ENCODE data around the gene TEAD1. TPM values are rescaled to one million over a fixed set of nuclear protein-coding genes. Genes with fewer than 3 reads are reported as not detected.

TEAD1 gene
- total and polyA plus RNA-seq, 9 of the 15 experiments (the other 6 are each of a cell fraction or from before 2014, with no cell fraction given): 1.7 to 17.7 (median 10.8) TPM

GRCh38 chr11:12943311-12943710 lies 269.1 kb downstream of the TEAD1 start:
- FAIRE-seq (no peak), DNase-seq (ENCODE audit: extremely low read depth in 1 of 4, low spot score in 3 of 4) (no peak), ATAC-seq (no peak)
- WGBS (ENCODE audit: insufficient coverage, low coverage, missing lambda C conversion rate): 84% methylated on average over 5 of the region's 5 CpGs
- H4K20me1 ChIP-seq (replicated peaks; ENCODE audit: control insufficient read depth, insufficient read depth, low read length): no peaks in the 10 kb centered on the region
- no peak overlapping the region for H3K27ac ChIP-seq (ENCODE audit: extremely low read depth, low read depth, low read length)
- H3K79me2 ChIP-seq (ENCODE audit: control insufficient read depth, insufficient read depth, low read length): no peaks in the 10 kb centered on the region
- in situ Hi-C loops (cut with MboI): no loop called here
- no peaks in the 10 kb centered on the region for H3K9me3 ChIP-seq (replicated peaks; ENCODE audit: control insufficient read depth, insufficient read depth, low read depth, low read length)
- ChIA-PET CTCF (ENCODE audit: low intra/inter-chr PET ratio) (no interaction called here), POLR2A (interaction anchor here (0.5 kb wide), 1 partner anchor 267 kb away, joined by 3 read pairs; no protein-coding TSS in a partner anchor)
- peaks cover 31% of the 10 kb centered on the region for H3K36me3 ChIP-seq (ENCODE audit: control insufficient read depth, insufficient read depth, low read length)
- intact Hi-C loops (cut with micrococcal nuclease): no loop called here
- no peaks in the 10 kb centered on the region; a peak in 1 of 5 replicates for H3K4me1 ChIP-seq (replicated peaks in 1 of 2; ENCODE audit: control insufficient read depth in 2 of 2, insufficient read depth in 2 of 2, low read length in 2 of 2)
- no peak overlapping the region for H2AFZ ChIP-seq (ENCODE audit: low read depth, low read length)
- no peak overlapping the region for H3K9ac ChIP-seq (ENCODE audit: insufficient read depth in 1 of 2, low read depth in 2 of 2, low read length in 2 of 2)
- no TSS peak for BruUV-seq (replicated peaks)
- no peaks in the 10 kb centered on the region for H3K27me3 ChIP-seq (ENCODE audit: control insufficient read depth in 2 of 2, insufficient read depth in 2 of 2, low read length in 2 of 2)
- H3K9me1 ChIP-seq (ENCODE audit: control insufficient read depth, insufficient read depth, low read length): no peaks in the 10 kb centered on the region
- no peak overlapping the region for H3K4me2 ChIP-seq (ENCODE audit: insufficient read depth, low read length)
- no peak overlapping the region for H3K4me3 ChIP-seq
- TF ChIP-seq NONO (IDR thresholded peaks at IDR 0.05; ENCODE audit: low read depth in 2 of 2, low read length in 1 of 2) (no peak), KDM4B (IDR thresholded peaks at IDR 0.05; ENCODE audit: borderline replicate concordance in 2 of 2, low read depth in 1 of 2) (no peak), ZMIZ1 (IDR thresholded peaks at IDR 0.05; ENCODE audit: low read depth in 2 of 2, low read length in 2 of 2) (no peak), PREB (CRISPR knock-in tag; IDR thresholded peaks at IDR 0.05) (no peak), ZNF79 (CRISPR knock-in tag; IDR thresholded peaks at IDR 0.05; ENCODE audit: low read depth) (no peak), RBM39 (optimal IDR thresholded peaks at IDR 0.05; ENCODE audit: low read depth, low read length) (no peak), SNRNP70 (optimal IDR thresholded peaks at IDR 0.05; ENCODE audit: low read depth, low read length) (no peak), RFX1 (IDR thresholded peaks at IDR 0.05) (no peak), STAT5B (CRISPR knock-in tag; IDR thresholded peaks at IDR 0.05) (no peak)
- TF ChIP-seq, protein P1, sequence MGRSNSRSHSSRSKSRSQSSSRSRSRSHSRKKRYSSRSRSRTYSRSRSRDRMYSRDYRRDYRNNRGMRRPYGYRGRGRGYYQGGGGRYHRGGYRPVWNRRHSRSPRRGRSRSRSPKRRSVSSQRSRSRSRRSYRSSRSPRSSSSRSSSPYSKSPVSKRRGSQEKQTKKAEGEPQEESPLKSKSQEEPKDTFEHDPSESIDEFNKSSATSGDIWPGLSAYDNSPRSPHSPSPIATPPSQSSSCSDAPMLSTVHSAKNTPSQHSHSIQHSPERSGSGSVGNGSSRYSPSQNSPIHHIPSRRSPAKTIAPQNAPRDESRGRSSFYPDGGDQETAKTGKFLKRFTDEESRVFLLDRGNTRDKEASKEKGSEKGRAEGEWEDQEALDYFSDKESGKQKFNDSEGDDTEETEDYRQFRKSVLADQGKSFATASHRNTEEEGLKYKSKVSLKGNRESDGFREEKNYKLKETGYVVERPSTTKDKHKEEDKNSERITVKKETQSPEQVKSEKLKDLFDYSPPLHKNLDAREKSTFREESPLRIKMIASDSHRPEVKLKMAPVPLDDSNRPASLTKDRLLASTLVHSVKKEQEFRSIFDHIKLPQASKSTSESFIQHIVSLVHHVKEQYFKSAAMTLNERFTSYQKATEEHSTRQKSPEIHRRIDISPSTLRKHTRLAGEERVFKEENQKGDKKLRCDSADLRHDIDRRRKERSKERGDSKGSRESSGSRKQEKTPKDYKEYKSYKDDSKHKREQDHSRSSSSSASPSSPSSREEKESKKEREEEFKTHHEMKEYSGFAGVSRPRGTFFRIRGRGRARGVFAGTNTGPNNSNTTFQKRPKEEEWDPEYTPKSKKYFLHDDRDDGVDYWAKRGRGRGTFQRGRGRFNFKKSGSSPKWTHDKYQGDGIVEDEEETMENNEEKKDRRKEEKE (IDR thresholded peaks at IDR 0.05; ENCODE audit: borderline replicate concordance in 1 of 2, control insufficient read depth in 1 of 2, low read depth in 2 of 2, low read length in 1 of 2): no peak
- TF ChIP-seq, protein P2, sequence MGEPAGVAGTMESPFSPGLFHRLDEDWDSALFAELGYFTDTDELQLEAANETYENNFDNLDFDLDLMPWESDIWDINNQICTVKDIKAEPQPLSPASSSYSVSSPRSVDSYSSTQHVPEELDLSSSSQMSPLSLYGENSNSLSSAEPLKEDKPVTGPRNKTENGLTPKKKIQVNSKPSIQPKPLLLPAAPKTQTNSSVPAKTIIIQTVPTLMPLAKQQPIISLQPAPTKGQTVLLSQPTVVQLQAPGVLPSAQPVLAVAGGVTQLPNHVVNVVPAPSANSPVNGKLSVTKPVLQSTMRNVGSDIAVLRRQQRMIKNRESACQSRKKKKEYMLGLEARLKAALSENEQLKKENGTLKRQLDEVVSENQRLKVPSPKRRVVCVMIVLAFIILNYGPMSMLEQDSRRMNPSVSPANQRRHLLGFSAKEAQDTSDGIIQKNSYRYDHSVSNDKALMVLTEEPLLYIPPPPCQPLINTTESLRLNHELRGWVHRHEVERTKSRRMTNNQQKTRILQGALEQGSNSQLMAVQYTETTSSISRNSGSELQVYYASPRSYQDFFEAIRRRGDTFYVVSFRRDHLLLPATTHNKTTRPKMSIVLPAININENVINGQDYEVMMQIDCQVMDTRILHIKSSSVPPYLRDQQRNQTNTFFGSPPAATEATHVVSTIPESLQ (CRISPR knock-in tag; IDR thresholded peaks at IDR 0.05): no peak
